Measurements from ENCODE around the gene MGAT1.
A peak's percentile ranks its signal among the peaks of the same experiment; 100 is the strongest.

Gene MGAT1

GRCh38 chr5:180823940-180824629 lies 21.5 kb upstream of the MGAT1 start:
- no peak for DNase-seq

GRCh38 chr5:180823346-180823745 lies 20.7 kb upstream of the MGAT1 start:
- DNase-seq: no peak

DNA sequence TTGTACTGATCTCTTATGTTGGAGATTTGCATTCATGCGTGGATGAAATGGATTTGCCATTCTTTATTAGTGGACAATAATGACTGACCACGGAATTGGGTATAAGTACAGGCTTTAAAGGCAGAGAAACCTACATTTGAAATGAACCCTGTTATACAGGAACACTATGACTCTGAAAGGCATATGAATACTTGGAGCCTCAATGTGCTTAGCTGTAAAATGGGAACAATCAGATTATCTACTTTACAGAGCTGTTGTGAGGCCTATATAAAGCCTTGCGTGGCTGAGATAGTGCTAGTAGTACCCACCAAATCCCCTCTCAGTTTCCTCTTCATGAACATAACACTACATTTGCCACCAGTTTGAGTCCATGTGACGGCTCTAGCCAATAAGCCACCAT lies 18.9 kb upstream of the MGAT1 start:
- no peak for DNase-seq

GRCh38 chr5:180820788-180821321 lies 18.2 kb upstream of the MGAT1 start:
- no peak for DNase-seq

DNA sequence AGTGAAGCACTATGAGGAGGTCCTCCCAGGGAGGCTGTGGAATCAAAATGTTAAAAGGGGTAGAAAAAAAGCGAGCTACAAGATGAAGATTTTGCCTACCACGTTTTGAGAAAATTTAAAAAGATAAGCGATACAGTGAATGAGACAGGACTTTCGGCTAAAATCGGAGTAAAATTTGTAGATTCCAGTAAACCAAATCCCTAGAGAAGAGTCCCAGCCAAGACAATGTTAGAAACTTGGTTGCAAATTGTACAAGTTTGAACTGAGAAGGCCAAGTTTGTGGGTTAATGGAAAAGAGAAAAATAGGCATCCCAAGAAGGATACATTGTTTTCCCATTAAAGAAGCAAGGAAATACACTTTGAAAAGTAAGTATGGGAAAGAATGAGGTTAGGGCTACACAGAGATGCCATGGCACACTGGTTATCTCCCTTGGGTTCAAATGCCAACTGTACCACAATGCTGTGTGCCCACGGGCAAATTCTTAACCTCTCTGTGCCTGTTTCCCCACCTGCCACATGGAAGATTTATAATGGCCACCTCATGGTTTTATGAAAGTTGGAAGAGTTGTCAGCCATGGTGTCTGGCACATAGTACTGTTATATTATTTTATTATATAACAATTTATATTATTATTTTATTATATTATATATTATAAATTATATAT lies 16.2 kb upstream of the MGAT1 start:
- no peak for DNase-seq

DNA sequence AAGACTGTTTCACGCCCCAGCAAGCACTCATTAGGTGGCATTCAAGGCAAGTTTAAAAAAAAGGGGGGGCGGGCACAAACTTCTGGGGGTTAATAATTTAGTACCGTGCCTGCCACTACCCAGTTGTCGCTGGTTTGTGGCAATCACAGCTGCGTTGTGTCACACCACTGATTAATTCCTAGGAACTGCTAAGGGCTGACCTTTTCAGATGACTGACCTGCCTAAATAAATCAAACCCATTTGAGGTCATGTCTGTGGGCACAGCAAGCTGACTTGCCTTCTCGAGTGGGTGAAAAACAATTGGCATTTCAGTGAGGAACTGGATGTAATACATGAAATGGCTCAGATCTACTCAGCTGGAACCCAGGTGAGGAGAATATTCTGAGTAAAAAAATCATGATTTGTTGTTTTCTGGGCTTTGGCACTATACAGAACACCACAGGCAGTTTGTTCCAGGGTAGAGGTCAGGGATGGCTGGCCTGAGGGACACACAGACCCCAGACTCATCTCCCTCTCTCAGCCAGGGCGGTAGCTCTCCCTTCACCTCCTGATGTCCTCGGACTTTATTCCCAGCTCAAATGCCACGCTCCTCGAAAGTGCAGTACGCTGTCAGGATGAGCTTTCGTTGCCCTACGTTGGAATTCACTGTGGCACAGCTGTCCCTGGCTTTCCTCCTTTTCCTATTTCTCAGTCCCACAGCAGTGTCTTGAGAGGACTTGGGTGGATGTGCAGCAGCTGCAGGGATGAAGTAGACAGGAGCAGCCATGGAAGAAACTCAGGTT lies 15.5 kb upstream of the MGAT1 start:
- DNase-seq: no peak

GRCh38 chr5:180816608-180817534 lies 14.3 kb upstream of the MGAT1 start:
- DNase-seq: peak; percentile 45

- DNase-seq: peak; percentile 1
These were observed 12.8 kb upstream of the MGAT1 start for GRCh38 chr5:180815293-180815917.

DNA sequence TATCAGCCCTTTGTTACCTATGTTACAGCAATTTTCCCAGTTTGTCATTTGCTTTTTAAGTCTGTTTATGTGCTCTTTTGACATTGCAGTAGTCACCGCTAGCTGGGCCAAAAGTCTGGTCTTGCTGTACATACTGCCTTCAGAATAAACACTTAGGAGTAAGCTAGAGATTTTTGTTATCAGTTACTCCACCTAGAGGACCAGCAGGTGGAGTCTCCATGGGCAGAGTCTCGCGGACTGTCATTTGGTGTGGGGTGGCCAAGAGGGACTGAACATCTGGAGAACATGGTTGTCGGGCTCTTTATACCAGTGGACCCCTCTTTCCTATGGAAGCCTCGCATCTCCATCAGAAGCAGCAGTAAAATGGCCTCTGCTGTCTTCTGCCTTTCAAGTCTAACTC lies 10.8 kb upstream of the MGAT1 start:
- DNase-seq: peak; percentile 31

DNA sequence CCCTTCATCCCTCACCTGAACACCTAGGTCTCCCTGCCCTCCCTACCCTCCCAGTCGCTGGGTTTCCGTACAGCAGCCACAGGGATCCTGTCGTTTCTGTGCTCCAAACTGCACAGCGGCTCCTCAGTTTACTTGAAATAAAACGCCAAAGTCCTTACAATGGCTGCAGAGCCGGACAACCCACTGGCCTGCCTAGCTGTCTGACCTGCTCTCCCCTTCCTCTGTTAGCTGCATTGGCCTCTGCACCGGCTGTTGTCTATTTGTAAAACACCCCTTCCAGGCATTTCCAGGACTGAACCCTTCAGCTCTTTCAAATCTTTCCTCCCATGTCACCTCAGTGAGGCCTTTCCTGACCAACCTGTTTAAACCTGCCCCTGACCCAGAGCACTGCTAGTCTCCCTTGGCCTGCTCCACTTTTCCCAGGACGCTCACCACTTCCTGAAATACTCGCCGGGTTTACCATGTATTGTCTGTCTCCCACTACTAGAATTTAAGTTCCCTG lies 9.1 kb upstream of the MGAT1 start:
- peak; percentile 4 for DNase-seq

DNA sequence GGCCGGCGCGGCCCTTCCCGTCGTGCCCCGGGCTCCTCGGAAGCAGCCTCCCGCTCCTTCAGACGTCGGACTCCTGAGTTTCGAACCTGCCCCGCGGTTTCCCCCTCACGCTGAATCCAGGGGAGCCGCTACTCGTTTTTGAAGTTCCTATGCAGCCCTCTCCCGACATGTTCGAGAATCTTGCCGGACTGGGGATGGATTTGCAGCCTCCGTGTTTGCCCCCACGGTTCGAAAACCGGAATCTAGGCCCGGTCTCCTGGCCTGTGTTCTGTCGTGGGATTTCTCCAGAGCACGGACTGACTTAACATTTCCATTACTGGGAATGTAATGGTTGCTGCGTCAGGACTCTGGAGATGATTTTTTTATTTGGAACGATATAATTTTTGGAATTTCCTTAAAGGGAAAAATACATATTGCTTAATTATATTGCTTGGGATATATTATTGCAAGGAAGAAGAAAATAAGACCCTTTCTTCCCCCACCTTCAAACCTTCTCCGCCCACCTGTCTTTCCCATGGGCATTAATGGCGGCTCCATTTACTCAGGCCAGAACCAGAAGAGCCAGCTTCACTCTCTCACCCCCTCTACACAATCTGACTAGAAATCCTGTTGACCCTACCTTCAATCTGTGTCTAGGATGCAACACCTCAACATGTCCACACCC lies 8.5 kb upstream of the MGAT1 start:
- no peak for DNase-seq

- peak; percentile 97 for DNase-seq
These were observed 7.8 kb upstream of the MGAT1 start for GRCh38 chr5:180810210-180810958.

- DNase-seq: peak; percentile 95
These were observed 7.0 kb upstream of the MGAT1 start for GRCh38 chr5:180809403-180810209.

DNA sequence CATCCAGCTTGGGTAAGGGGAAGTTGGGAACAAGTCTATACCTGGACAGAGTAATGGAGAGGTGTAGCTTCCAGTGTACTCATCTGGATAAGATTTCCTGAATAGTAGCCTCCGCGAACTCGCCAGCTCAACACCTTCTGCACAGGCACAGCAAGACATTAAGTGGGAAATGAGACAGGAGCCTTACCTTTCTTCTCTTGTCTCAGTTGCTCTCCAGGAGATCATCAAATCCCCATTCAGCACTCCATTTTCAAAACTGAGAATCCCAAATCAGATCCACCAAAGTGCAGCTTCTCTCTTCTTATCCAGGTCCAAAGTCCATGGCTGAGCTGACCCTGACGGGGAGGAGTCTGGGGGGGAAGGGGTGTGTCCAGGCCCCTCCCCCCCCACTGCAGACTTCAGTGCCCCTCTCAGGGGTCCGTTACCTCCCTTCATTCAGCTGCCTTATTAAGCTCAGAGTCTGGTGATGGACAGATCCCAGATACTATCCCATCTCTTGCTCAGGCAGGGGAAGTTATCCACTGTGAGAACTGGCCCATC lies 5.9 kb upstream of the MGAT1 start:
- DNase-seq: peak; percentile 3

DNA sequence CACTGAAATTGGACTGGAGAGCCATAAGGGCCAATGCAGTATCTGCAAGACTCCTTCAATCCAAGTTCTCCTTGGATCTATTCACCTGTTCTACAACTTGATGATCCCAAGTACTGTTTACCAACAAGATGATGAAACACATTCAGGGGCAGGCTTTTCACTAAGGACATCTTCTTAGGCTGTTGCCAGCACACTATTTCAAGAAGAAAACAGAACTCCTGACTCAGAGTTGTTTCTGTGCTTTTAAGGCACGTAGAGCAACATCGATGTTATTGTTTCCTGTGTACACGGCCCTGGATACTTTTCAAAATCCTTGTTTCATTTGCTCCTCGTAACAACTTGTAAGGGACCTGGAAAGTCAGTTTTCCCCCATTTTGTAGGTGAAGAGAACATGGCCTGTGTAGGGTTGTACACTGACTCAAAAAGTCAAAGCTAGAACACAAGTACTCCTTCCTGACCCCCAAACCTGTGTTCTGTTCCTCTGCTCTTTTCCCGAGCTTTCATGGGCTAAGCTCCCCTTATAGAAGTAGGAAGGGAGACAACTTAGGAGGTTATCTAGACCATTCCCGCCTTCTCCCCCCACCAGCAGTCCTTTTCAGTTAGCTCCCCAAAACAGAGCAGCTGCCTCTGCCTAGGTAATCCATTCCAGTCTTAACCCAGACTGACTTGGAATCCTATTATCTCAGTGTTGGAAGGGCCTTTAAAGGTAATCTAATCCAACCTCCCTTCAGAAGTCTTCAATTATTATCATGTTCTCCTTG lies 5.2 kb upstream of the MGAT1 start:
- no peak for DNase-seq

- no peak for DNase-seq
These were observed 4.4 kb upstream of the MGAT1 start for GRCh38 chr5:180807046-180807445.

DNA sequence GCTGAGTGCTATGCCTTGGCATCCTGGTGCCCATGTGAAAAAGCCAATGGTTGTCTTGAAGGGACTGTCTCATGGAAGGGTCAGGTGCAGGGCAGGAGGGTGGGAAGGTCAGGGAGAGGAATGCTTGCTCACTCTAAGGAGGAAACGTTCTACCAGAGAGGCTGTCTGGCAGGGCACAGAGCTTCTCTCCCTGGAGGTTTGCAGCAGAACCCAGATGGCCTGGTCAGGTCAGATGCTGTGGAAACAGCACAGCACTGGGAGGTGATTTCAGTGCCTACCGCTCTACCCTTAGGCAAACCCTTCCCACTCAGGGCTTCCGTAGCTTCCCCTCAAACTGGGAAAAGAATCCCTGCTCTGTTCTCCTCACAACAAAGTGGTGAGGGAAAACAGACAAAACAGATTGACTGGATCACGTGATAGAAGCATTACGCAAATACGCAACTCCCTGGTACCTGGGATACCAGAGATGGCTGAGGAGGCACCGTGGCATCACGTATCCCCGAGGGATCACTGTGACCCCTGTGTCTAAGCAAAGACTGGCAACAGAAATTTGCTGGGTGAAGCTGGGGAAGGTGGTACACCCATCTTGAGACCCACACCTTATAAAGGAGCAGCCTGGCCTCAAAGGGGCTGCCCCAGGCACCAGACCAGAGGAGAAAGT lies 3.9 kb upstream of the MGAT1 start:
- no peak for DNase-seq

DNA sequence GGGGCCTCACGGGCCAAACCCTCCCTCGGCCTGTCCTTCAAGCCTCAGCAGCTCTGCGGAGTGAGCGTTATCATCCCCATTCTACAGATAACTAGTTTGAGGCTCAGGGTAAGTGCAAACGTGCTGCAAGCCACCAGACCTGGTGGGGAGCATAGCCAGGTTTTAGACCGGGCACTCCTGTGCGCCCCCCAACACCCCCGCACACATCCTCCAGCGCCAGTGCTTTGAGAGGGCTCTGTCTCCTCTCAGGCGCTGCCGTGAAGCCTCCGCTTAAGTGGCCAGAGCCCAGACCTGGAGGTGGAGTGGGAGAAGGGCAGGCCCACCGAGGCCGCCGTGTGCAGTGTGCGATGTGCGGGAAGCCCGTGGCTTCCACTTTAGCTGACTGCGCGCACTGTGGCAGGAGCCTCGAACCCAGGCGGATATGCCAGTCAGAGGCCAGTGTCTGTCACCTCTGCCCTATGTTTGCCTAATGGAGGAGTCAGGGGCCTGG lies 1.6 kb upstream of the MGAT1 start:
- DNase-seq: peak; percentile 54

Data from CD4-positive, alpha-beta T cell treated with Interleukin-17A for 4 hours (primary cell).